Mammary epithelial cell (primary cell): ENCODE measurements around the gene COA7.

Experiments
- CTCF ChIP-seq, 2 donors: IDR thresholded peaks in 1 of 2; conservative IDR thresholded peaks in 1 of 2; 2 replicates each; pipeline ENCODE4 v1.5.1; 2011 to 2012; ENCODE audit warnings: inconsistent platforms in 2 of 2, low read length in 2 of 2, mild to moderate bottlenecking in 2 of 2, control low read depth in 1 of 2, low read depth in 1 of 2; ENCODE audit not compliant: insufficient read depth in 1 of 2; ENCODE audit errors: extremely low read depth in 1 of 2
- EZH2 ChIP-seq: IDR thresholded peaks from 2 replicates; pipeline ENCODE4 v1.6.1; 2012; ENCODE audit warnings: low read length, inconsistent platforms, borderline replicate concordance

DNA sequence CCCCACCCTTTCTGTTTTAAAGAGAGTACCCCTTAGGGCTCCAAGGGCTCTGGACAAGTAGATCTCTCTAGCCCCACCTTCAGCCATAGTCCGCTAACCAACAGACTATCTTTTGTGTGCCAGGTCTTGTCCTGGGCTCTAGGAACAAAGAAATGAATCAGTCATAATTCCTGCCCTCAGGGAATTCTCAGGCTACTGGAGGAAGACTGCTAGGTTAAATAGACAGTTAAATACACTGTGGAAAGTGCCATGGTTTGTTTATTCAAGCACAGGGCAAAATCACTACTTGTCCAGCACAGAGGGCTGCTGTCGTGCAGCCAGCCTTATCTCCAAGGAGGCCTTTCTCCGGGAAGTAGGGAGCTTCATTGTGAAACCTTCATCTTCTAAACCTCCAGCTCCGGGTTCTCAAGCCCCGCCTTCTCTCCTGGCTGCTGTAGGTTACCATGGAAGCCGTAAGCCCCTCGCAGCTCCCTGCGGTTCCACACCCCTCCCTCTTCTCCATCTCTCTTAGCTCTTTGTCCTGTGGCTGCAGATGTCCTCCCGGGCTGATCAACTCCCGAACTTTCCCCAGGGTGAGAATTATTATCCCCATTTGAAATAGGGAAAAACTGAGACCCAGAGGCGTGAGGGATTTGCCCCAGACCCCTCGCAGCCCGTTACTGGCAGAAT, 35.4 kb downstream of the COA7 start:
- TF ChIP-seq CTCF (conservative IDR thresholded peaks at IDR 0.05 in 1 of 2, IDR thresholded peaks at IDR 0.05 in 1 of 2; ENCODE audit: extremely low read depth in 1 of 2, insufficient read depth in 1 of 2, low read depth in 1 of 2, low read length in 2 of 2) (peak in 1 of 2 donors; percentile 17), EZH2 (no peak)
